A549 (cell line): Measurements from ENCODE around the gene INSIG1.

Source experiments
- CHD2 ChIP-seq: fragments of 150-350 bp; IDR thresholded peaks from 2 replicates; pipeline ENCODE4 v1.6.1; 2014; ENCODE audit warnings: low read length; ENCODE audit not compliant: partially characterized antibody
- CTCF ChIP-seq: fragments of >200 bp; sonication (Bioruptor Twin); formaldehyde crosslinking; IDR thresholded peaks from 3 replicates; pipeline ENCODE4 v1.5.1; 2016
- SREBF2 ChIP-seq: fragments of 450-650 bp; IDR thresholded peaks from 2 replicates; pipeline ENCODE4 v1.6.1; 2014; ENCODE audit warnings: mild to moderate bottlenecking, moderate library complexity

DNA sequence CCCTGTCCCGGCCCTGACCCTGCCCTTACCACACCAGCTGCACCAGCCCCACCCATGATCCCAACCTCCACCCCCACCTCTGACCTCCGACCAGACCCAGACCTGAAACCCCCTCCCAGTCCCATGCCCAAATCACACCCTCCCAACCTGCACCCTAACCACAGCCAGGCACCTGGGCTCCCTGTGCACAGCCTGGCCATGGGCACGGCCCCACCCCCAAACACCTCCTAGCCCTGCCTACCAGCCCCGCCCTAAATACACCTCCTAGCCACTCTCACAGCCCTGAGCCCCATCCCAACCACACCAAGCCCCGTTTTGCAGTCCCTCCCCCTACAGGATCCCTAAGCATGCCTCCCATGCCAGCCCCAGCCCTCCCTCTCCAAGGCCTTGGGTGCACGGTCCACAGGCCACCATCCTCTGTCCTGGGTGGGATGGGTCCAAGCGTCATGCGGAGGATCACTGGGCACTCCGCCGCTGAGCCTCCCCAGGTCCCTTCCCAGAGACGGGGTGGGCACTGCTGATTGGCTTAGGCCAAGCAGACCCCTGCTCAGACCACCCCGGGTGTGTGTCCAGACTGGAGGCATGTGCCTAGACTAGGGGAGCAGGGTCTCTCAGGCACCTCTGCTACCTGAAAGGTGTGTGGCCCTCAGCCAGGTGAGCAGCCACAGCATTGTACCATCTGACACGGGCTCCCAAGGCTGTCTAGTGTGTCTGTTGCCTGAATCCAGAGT, 30.1 kb downstream of the INSIG1 start:
- TF ChIP-seq SREBF2 (no peak), CTCF (no peak), CHD2 (no peak)
